ENCODE data around the gene IRF2.

Gene IRF2

DNA sequence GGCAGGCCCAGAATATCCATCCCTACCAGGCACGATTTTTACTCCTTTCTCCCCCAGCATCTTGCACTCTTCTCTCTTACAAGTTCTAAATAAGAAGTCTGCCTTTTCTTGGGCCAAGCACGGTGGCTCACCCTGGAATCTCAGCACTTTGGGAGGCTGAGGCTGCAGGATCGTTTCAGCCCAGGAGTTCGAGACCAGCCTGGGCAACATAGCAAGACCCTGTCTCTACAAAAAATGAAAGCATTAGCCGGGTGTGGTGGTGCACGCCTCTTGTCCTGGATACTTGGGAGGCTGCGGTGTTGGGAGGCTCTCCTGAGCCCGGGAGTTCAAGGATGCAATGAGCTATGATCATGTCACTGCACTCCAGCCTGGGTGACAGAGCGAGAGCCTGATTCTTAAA, 64.8 kb downstream of the IRF2 start:
- no peak for DNase-seq (ENCODE audit: low read depth)

- DNase-seq (ENCODE audit: low read depth) = no peak
Measured at GRCh38 chr4:184408684-184409081, 65.7 kb downstream of the IRF2 start.

DNA sequence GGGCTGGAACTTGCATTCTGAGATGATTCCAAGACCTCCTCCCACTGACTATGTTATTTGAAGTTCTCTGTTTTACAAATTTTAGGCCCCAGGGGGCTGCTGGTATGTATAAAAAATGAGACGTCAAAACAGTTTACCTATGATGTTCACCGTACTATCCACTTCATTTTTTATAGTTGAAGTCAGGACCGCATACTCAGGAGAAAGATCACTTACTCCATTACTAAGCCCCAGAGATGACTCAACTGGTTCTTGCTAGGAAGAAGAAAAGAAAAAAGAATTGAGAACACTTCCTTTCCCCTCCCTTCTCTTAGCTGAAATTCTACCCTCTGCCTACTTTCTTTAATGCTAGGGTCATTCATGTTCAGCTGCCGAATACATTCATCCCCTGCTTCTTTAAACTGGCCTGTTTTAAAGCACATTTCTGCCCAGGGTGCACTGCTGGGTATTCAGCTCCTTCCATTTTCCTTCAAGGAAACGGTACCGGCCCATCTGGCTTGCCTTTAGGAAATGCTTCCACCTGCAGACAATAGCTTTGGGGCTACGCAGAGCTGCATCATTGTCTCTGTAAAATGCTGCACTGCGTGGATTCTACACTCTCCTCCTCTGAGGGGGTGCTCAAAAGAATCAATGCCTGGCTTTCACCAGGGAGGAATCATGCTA, 66.2 kb downstream of the IRF2 start:
- DNase-seq (ENCODE audit: low read depth) = peak; percentile 92

GRCh38 chr4:184406958-184407391, 67.4 kb downstream of the IRF2 start:
- DNase-seq (ENCODE audit: low read depth) = no peak

GRCh38 chr4:184404047-184404446, 70.3 kb downstream of the IRF2 start:
- no peak for DNase-seq (ENCODE audit: low read depth)

DNA sequence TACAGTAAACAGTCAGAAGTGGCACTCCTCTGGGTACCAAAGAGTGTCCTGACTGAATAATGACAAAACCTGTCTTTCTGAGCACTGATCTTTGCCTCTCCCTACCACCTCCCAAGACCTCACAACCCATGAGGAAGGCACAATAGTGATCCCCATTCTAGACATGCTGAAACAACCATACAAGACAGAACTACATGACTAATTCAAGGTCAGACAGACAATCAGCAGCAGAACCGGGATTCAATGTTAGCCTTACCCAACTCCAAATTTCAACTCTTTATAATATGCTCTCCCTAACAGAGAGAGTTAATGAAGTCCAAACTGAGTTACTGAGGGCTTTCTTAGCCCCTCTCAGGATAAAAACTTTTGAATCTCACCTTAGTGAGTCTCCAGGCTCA, 71.0 kb downstream of the IRF2 start:
- peak; percentile 67 for DNase-seq (ENCODE audit: low read depth)

DNA sequence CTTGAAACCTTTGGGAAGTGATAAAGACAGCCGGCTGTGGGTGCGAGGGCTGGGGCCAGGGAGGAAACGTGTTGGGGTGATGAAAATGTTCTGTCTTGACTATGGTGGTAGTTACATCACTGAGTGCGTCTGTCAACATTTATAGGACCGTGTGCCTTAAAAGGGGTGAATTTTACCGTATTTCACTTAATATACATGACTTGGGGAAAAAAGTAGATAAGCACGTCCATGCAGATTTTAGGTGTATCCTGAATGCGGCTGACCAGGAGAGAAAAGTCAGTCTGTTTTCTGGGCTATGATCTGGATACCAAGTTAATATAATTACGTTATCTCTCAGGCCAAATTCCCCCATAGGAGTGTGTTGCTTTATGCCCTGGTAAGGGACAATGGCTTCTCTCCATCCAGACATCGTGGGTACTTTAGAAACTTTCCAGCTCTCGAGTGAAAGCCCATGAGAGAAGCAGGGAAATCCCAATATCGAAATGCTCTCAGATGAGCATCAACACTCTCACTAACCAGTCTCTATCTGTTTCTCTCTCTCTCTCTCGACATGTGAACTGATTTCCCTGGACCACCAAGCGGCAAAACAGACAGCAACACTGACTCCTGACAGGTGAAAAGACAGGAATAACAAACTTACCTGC, 71.5 kb downstream of the IRF2 start:
- DNase-seq (ENCODE audit: low read depth) = no peak

DNA sequence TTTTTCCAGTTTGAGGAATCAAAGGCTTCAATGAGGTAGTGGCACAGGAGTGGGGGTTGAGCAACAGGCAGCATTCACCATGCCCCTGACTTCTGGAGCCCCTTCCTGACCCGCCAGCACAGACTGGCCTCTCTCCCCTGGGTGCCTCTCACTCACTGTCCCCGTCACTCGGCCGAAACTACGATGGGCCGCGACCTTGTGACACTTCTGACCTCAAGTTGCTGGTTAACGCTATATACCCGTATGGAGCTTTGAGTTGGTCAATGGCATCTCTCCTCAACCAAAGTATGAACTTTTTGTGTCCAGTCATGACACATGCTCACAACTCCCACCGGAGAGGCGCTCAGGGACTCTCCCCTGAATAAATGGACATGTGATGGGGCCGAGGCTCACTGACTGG, 72.1 kb downstream of the IRF2 start:
- DNase-seq (ENCODE audit: low read depth) = no peak

DNA sequence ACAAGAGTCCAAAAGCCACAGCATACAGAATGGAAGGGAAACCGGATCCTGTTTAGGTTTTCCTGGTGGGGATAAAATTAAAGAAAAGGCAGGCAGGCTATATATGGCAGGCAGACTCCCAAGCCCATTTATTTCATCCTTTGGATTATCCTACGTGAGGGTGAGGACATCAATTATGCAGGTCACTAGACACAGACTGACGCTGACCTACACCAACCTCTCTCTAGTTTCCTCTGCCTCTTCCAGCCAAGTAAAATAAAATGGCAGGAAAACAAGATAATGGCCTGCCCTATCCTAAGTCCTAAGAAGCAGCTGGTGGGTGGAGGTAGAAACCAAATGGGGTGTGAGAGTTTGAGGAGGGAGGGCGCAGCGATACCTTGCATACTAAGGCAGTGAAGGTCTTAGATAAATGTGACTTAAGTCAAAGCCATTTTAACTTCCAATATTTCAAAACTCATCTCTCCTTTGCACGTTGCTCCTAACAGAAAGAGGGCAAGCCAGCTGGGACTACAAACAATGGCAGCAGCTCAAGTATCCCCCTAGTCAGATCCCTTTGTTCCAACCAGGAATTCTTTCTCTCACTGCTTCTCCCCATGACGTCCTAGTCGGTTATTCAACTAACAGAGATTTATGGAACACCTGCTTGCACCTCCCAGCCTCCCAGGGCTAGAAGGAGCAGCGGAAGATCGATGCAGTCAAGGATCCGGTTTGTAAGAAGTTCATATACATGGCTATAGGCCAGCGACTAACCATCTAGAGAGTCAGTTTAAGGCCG, 72.8 kb downstream of the IRF2 start:
- no peak for DNase-seq (ENCODE audit: low read depth)

DNA sequence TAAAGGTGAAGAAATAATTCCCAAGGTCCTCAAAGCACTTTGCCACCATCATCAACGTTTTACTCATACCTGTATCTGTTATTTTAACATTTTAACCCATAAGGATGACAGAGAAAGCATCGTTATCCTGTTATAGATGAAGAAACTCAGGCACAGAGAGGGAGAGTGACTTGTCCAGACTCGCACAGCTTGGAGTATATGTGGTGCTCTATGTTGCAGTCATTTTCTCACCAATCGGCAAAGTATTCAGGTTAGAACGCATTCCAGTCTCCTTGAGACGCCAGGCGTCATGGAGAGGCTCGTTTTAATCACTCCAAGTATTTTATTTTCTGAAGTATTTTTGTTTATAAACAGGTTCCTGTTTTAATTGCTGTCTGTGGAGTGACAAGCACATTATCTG, 73.5 kb downstream of the IRF2 start:
- DNase-seq (ENCODE audit: low read depth) = no peak

DNA sequence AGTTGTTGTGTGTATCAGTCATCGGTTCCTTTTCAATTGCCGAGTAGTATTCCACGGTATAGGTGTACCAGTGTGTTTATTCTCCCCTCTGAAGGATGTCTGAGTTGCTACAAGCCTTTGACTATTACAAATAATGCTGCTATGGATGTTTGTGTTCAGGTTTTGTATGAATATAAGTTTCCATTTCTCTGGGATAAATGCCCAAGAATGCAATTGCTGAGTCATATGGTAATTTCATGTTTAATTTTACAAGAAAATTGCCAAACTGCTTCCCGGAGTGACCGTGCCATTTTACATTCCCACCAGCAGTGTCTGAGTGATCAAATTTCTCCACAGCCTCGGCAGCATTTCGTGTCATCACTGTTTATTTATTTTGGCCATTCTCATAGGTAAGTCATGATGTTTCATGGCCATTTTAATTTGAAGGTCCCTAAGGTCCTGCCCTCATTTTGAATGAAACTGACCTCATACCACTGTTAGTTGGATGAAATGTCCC, 73.9 kb downstream of the IRF2 start:
- DNase-seq (ENCODE audit: low read depth) = peak; percentile 96

- no peak for DNase-seq (ENCODE audit: low read depth)
Measured at GRCh38 chr4:184399512-184399908, 74.8 kb downstream of the IRF2 start.

GRCh38 chr4:184398741-184399511, 75.4 kb downstream of the IRF2 start:
- DNase-seq (ENCODE audit: low read depth) = no peak

- no peak for DNase-seq (ENCODE audit: low read depth)
Measured at GRCh38 chr4:184397516-184398163, 76.7 kb downstream of the IRF2 start.

- DNase-seq (ENCODE audit: low read depth) = no peak
Measured at GRCh38 chr4:184396570-184397515, 77.5 kb downstream of the IRF2 start.

DNA sequence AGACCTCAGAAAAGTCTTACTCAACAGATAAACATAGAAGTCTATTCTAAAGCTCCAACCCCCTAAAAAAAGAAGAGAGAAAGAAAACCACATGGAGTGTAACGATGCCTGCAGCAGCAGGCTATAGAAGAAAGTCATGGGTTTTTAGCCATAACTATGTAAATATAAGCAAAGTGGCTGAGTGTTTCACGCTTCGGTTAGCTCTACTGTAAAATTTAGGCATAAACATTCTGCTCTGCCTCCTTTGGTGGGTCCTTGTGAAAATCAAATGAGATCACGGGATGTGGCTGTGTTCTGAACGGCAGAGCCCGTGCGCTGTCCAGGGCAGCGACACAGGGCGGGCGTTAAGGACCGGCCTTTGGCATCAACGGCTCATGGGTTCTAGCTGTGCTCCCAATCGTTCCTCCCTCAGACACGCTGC, 78.4 kb downstream of the IRF2 start:
- no peak for DNase-seq (ENCODE audit: low read depth)

GRCh38 chr4:184395451-184395917, 78.9 kb downstream of the IRF2 start:
- DNase-seq (ENCODE audit: low read depth) = no peak

GRCh38 chr4:184392748-184393559, 81.4 kb downstream of the IRF2 start:
- DNase-seq (ENCODE audit: low read depth) = no peak

GRCh38 chr4:184392316-184392715, 82.0 kb downstream of the IRF2 start:
- DNase-seq (ENCODE audit: low read depth) = no peak

All from iris pigment epithelial cell (primary cell).